Activated CD4-positive, alpha-beta T cell treated with anti-CD3 and anti-CD28 coated beads, Interleukin-10, Interleukin-2, amounts not matched to agents 100 ng/mL and 50 ng/mL, durations not matched to agents 16 hours and 8 hours (primary cell): ENCODE measurements around the gene VWA5B2.

Source experiments
- DNase-seq: peaks from one replicate; pipeline ENCODE4 v3.0.0-alpha.2; 2020

Gene VWA5B2

GRCh38 chr3:184282941-184283340 is 53.6 kb downstream of the VWA5B2 start:
- DNase-seq: no peak

DNA sequence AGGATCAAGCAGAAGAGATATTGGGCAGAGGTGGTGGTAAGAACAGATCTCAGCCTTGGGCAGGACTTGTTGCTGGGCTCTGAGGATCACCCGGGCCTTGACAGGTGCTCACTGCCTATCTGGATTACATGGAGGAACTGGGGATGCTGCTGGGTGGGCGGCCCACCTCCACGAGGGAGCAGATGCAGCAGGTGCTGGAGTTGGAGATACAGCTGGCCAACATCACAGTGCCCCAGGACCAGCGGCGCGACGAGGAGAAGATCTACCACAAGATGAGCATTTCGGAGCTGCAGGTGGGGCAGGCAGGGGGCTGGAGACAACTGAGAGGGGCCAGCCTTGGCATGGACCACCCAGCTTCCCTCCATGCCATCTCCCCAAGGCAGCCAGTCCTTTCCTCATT is 54.3 kb downstream of the VWA5B2 start:
- no peak for DNase-seq

- peak; percentile 46 for DNase-seq
These were observed 55.3 kb downstream of the VWA5B2 start for GRCh38 chr3:184284696-184285095.

DNA sequence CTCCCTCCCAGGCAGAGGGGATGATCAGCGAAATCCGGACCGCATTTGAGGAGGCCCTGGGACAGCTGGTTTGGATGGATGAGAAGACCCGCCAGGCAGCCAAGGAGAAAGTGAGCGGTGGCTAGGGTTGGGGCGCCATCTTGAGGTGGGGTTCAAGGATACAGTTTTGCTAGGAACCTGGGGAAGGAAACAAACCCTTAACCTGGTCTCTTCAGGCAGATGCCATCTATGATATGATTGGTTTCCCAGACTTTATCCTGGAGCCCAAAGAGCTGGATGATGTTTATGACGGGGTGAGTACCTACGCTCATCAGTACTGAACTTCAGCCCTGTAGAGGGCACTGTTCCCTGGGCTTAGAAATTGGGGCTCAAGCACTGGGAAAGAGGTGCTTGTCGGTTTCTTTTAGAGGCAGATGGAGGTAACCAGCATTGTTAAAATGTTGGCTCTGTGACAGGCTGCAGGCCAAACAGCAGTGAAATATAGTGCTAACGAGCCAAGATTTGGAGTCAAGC is 60.1 kb downstream of the VWA5B2 start:
- peak; percentile 73 for DNase-seq

- no peak for DNase-seq
These were observed 60.9 kb downstream of the VWA5B2 start for GRCh38 chr3:184290331-184290730.

DNA sequence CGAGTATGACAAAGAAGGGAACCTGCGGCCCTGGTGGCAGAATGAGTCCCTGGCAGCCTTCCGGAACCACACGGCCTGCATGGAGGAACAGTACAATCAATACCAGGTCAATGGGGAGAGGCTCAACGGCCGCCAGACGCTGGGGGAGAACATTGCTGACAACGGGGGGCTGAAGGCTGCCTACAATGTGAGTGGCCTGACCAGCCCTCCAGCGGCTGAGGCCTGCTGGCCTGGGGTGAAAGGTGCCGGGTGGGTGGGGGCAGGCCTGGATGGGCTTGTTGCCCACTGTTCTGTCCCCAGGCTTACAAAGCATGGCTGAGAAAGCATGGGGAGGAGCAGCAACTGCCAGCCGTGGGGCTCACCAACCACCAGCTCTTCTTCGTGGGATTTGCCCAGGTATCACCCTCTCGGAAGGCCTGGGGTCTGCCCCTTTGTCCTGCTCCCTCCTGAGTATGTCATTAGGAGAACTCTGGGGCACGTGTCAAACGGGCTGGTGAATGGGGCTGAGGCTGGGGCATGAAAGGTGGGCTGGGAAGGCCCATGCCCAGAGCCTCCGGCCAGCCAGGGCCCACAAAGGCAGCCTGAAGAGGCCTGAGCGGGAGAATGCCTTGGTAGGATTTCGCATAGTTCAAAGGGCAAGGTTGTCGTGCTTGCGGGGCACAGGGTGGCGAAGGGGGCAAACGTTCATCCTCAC is 61.8 kb downstream of the VWA5B2 start:
- DNase-seq: no peak
